Neural progenitor cell (in vitro differentiated cells): Measurements from ENCODE around the gene DLL3. TPM values are rescaled to one million over a fixed set of nuclear protein-coding genes. Genes with fewer than 3 reads are reported as not detected.

Experiments
- DNase-seq: peaks from one replicate; pipeline ENCODE4 v3.0.0-alpha.2; 2016; ENCODE audit warnings: low spot score
- H2AFZ ChIP-seq: fragments of 200-600 bp; sonication (generic); replicated peaks from 2 replicates; pipeline ENCODE4 v1.6.1; 2016; ENCODE audit warnings: antibody characterized with exemption
- H3F3A ChIP-seq: fragments of 200-600 bp; sonication (generic); 2 replicates; pipeline ENCODE4 v1.6.1; 2016; ENCODE audit warnings: antibody characterized with exemption, low read depth
- H3K27ac ChIP-seq: fragments of 200-600 bp; sonication (generic); 2 replicates; pipeline ENCODE4 v1.5.1; 2016; ENCODE audit warnings: mild to moderate bottlenecking
- H3K27me3 ChIP-seq: fragments of 200-600 bp; sonication (generic); 2 replicates; pipeline ENCODE4 v1.6.1; 2016; ENCODE audit warnings: mild to moderate bottlenecking, moderate library complexity
- H3K36me3 ChIP-seq: fragments of 200-600 bp; sonication (generic); 2 replicates; pipeline ENCODE4 v1.5.1; 2016
- H3K4me1 ChIP-seq: fragments of 200-600 bp; sonication (generic); 2 replicates; pipeline ENCODE4 v1.6.1; 2016; ENCODE audit warnings: mixed run types
- H3K4me2 ChIP-seq: fragments of 200-600 bp; sonication (generic); 2 replicates; pipeline ENCODE4 v1.6.1; 2016
- H3K4me3 ChIP-seq: fragments of 200-600 bp; sonication (generic); 2 replicates; pipeline ENCODE4 v1.5.1; 2016
- H3K79me2 ChIP-seq: fragments of 200-600 bp; sonication (generic); 2 replicates; pipeline ENCODE4 v1.6.1; 2016; ENCODE audit warnings: low read depth
- H3K9ac ChIP-seq: fragments of 200-600 bp; sonication (generic); 2 replicates; pipeline ENCODE4 v1.6.1; 2016
- H3K9me3 ChIP-seq: fragments of 200-600 bp; sonication (generic); 2 replicates; pipeline ENCODE4 v1.5.1; 2016; ENCODE audit warnings: low read depth
- H4K20me1 ChIP-seq: fragments of 200-600 bp; sonication (generic); 2 replicates; pipeline ENCODE4 v1.6.1; 2016; ENCODE audit warnings: low read depth
- H3K27ac Mint-ChIP-seq: 3 replicates; pipeline ENCODE4 v1.8.0; 2021; ENCODE audit warnings: mixed read lengths
- H3K27me3 Mint-ChIP-seq: 2 replicates; pipeline ENCODE4 v1.8.0; 2022; ENCODE audit warnings: low read depth, mild to moderate bottlenecking, inconsistent platforms, moderate library complexity, mixed read lengths; ENCODE audit not compliant: insufficient read depth
- H3K36me3 Mint-ChIP-seq: 3 replicates; pipeline ENCODE4 v1.8.0; 2021; ENCODE audit warnings: mixed read lengths
- H3K4me1 Mint-ChIP-seq: 3 replicates; pipeline ENCODE4 v1.8.0; 2021; ENCODE audit warnings: mixed read lengths
- H3K4me3 Mint-ChIP-seq: 3 replicates; pipeline ENCODE4 v1.8.0; 2021; ENCODE audit warnings: mild to moderate bottlenecking, moderate library complexity, mixed read lengths
- H3K9me3 Mint-ChIP-seq: 3 replicates; pipeline ENCODE4 v1.8.0; 2020; ENCODE audit warnings: mixed read lengths
- EZH2 ChIP-seq: fragments of 200-600 bp; sonication (generic); IDR thresholded peaks from 2 replicates; pipeline ENCODE4 v1.6.1; 2017; ENCODE audit warnings: antibody characterized with exemption, mild to moderate bottlenecking, moderate library complexity
- EZH2phosphoT487 ChIP-seq: fragments of 200-600 bp; sonication (generic); IDR thresholded peaks from 2 replicates; pipeline ENCODE4 v1.6.1; 2017; ENCODE audit warnings: antibody characterized with exemption
- total RNA-seq: library from RNA; depleted of rRNA; stranded (reverse); fragments of >200 nt; gene quantifications from 2 replicates; pipeline ENCODE4 v1.2.3, GENCODE V29; 2015; ENCODE audit warnings: low replicate concordance
- TF ChIP-seq, protein P1 (sequence below): fragments of 200-600 bp; sonication (generic); IDR thresholded peaks from 2 replicates; pipeline ENCODE4 v1.5.1; 2017; ENCODE audit warnings: antibody characterized with exemption, mild to moderate bottlenecking

Gene DLL3
- total RNA-seq, 1 donor from 2014 or later: 0.37 TPM

DNA sequence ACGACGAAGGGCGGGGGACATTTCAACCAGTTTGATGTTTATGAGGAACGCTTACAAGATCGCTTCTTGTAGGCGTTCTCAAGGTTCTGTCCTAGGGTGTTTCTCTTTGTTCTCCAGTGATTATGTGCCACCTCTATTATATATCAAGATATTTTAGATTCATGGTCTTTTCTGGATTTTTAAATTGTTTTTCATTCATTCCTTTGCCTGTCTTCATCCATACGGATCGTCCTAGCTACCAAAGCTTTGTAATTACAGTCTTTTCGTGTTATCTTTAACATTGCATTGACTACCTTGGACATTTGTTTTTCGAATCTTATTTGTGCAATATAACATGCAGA lies 41.6 kb downstream of the DLL3 start:
- Histone ChIP-seq H3K4me1 (peaks cover 22% of the 10 kb centered on the region), H3K4me3 (peak overlapping the region; percentile 88), H2AFZ (peak overlapping the region; percentile 97), H3K27me3 (no peaks in the 10 kb centered on the region), H3K27ac (no peak overlapping the region), H3K4me2 (peak overlapping the region; percentile 37), H3K79me2 (peaks cover 22% of the 10 kb centered on the region), H3K9ac (no peak overlapping the region), H4K20me1 (peaks cover 17% of the 10 kb centered on the region), H3K9me3 (no peaks in the 10 kb centered on the region), H3K36me3 (no peaks in the 10 kb centered on the region), H3F3A (peaks cover 21% of the 10 kb centered on the region)
- Mint-ChIP-seq H3K4me1 (peaks cover 35% of the 10 kb centered on the region), H3K27me3 (peaks cover 3% of the 10 kb centered on the region), H3K27ac (peak overlapping the region; percentile 98), H3K4me3 (peak overlapping the region; percentile 97), H3K36me3 (peaks cover 3% of the 10 kb centered on the region), H3K9me3 (no peaks in the 10 kb centered on the region)
- DNase-seq: no peak
- no peak for TF ChIP-seq EZH2phosphoT487
- no peak for TF ChIP-seq EZH2
- TF ChIP-seq, protein P1, sequence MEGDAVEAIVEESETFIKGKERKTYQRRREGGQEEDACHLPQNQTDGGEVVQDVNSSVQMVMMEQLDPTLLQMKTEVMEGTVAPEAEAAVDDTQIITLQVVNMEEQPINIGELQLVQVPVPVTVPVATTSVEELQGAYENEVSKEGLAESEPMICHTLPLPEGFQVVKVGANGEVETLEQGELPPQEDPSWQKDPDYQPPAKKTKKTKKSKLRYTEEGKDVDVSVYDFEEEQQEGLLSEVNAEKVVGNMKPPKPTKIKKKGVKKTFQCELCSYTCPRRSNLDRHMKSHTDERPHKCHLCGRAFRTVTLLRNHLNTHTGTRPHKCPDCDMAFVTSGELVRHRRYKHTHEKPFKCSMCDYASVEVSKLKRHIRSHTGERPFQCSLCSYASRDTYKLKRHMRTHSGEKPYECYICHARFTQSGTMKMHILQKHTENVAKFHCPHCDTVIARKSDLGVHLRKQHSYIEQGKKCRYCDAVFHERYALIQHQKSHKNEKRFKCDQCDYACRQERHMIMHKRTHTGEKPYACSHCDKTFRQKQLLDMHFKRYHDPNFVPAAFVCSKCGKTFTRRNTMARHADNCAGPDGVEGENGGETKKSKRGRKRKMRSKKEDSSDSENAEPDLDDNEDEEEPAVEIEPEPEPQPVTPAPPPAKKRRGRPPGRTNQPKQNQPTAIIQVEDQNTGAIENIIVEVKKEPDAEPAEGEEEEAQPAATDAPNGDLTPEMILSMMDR: no peak

DNA sequence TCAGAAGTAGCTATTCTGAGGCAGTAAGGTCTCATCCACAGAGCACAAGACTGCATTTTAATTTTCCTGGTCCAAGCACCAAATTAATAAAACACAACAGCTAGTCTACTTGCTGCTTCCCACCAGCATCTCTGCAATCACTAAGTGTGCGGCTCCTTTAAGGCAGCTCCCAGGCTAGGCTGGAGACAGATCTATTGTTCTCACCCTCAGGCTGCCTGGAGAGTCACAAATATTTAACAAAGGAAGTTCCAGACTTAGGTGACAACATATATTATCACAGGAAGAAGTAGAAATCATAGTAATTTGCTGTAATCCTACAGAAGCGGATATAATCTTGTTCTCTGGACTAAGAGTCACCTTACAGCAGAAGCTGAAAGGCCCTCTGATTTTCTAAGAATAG lies 43.5 kb downstream of the DLL3 start:
- Histone ChIP-seq H4K20me1 (peaks cover 17% of the 10 kb centered on the region), H3K9me3 (no peaks in the 10 kb centered on the region), H3K4me2 (peak overlapping the region; percentile 19), H3K27me3 (no peaks in the 10 kb centered on the region), H3K9ac (no peak overlapping the region), H2AFZ (peak overlapping the region; percentile 48), H3K79me2 (peaks cover 22% of the 10 kb centered on the region), H3K4me3 (no peak overlapping the region), H3K27ac (no peak overlapping the region), H3K4me1 (peaks cover 22% of the 10 kb centered on the region), H3F3A (peaks cover 11% of the 10 kb centered on the region), H3K36me3 (no peaks in the 10 kb centered on the region)
- TF ChIP-seq EZH2 (no peak), EZH2phosphoT487 (no peak)
- H3K4me1 Mint-ChIP-seq: peaks cover 35% of the 10 kb centered on the region
- H3K9me3 Mint-ChIP-seq: no peaks in the 10 kb centered on the region
- peak overlapping the region; percentile 24 for H3K27ac Mint-ChIP-seq
- H3K4me3 Mint-ChIP-seq: peak overlapping the region; percentile 46
- peaks cover 3% of the 10 kb centered on the region for H3K27me3 Mint-ChIP-seq
- peaks cover 3% of the 10 kb centered on the region for H3K36me3 Mint-ChIP-seq
- DNase-seq: peak; percentile 60

DNA sequence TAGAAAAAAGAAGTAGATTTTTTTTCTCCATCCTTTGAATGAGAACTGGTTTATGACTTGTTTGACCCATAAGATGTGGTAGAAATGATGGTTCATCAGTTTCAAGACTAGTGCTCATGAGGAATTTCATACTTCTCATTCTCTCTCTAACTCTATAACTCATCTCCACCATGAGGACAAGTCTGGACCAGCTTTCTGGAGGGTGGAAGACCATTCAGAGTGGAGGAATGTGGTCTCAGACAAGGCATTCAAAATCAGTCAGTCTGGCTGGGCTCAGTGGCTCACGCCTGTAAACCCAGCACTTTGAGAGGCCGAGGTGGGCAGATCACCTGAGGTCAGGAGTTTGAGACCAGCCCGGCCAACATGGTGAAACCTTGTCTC lies 44.7 kb downstream of the DLL3 start:
- Histone ChIP-seq H4K20me1 (peaks cover 6% of the 10 kb centered on the region), H3K27ac (no peak overlapping the region), H3K9me3 (no peaks in the 10 kb centered on the region), H3K36me3 (no peaks in the 10 kb centered on the region), H3K4me1 (peaks cover 18% of the 10 kb centered on the region), H3K4me2 (no peak overlapping the region), H3K9ac (no peak overlapping the region), H2AFZ (no peak overlapping the region), H3K27me3 (no peaks in the 10 kb centered on the region), H3K79me2 (peaks cover 11% of the 10 kb centered on the region), H3K4me3 (no peak overlapping the region), H3F3A (peaks cover 11% of the 10 kb centered on the region)
- Mint-ChIP-seq H3K9me3 (no peaks in the 10 kb centered on the region), H3K36me3 (no peaks in the 10 kb centered on the region), H3K27ac (no peak overlapping the region), H3K4me1 (peaks cover 25% of the 10 kb centered on the region), H3K4me3 (no peak overlapping the region), H3K27me3 (peaks cover 3% of the 10 kb centered on the region)
- no peak for DNase-seq
- TF ChIP-seq, protein P1: no peak
- no peak for TF ChIP-seq EZH2phosphoT487
- no peak for TF ChIP-seq EZH2

DNA sequence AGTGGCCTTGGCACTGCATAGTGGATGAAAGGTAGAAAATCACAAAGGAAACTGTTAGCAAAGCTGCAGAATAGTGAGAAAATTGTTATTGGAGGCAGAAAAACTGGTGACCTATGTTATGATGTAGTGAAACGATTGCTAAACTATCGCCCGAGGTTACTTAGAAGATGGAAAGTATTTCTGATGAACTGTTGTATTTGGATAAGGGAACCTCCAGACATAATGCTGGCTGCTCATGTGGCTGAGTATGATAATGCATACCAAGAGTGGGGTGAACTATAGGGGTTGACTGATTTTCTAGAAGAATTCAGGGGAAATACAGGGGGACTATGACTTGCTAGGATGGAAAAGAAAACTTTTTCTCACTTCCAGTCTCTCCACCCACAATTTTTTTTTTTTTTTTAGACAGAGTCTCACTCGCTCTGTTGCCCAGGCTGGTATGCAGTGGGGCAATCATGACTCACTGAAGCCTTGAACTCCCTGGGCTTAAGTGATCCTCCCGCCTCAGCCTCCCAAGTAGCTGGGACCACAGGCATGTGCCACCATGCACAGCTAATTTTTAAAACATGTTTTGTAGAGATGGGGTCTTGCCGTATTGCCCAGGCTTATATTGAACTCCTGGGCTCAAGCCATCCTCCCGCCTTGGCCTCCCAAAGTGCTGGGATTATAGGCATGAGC lies 45.6 kb downstream of the DLL3 start:
- Mint-ChIP-seq H3K27ac (no peak overlapping the region), H3K4me1 (peaks cover 17% of the 10 kb centered on the region), H3K27me3 (peaks cover 3% of the 10 kb centered on the region), H3K9me3 (no peaks in the 10 kb centered on the region), H3K36me3 (no peaks in the 10 kb centered on the region), H3K4me3 (no peak overlapping the region)
- Histone ChIP-seq H3K4me1 (peaks cover 13% of the 10 kb centered on the region), H3K79me2 (peaks cover 2% of the 10 kb centered on the region), H3K4me3 (no peak overlapping the region), H3F3A (peaks cover 8% of the 10 kb centered on the region), H3K9me3 (no peaks in the 10 kb centered on the region), H3K27me3 (no peaks in the 10 kb centered on the region), H4K20me1 (no peaks in the 10 kb centered on the region), H3K27ac (no peak overlapping the region), H3K4me2 (no peak overlapping the region), H3K9ac (no peak overlapping the region), H3K36me3 (no peaks in the 10 kb centered on the region), H2AFZ (no peak overlapping the region)
- DNase-seq: no peak
- TF ChIP-seq EZH2 (no peak), EZH2phosphoT487 (no peak)
- TF ChIP-seq, protein P1: no peak
